Fibroblast of skin of left biceps (primary cell): ENCODE data around the gene UBALD2.

Source experiments
- DNase-seq, 2 experiments: peaks; one replicate each; pipeline ENCODE4 v3.0.0-alpha.2; 2013; ENCODE audit warnings: low read depth in 2 of 2

The UBALD2 gene

DNA sequence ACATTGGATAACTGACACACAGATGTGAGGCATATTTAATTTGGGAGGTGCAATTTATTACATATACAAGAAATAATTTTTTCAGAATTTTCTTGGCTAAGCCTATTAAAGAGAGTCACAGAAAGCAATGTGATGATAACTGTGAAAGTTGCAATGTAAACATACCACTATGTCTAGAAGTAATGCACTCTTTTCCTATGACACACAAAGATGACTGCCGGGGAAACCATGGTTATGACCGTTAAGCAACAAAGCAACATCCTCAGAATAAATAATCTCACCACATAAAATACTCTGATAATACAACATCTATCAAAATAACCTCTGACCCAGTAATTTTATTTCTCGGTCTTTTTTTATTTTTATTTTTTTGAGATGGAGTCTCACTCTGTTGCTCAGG lies 53.4 kb downstream of the UBALD2 start:
- no peak for DNase-seq
